BJ (cell line): Measurements from ENCODE around the gene CHMP6. TPM values are rescaled to one million over a fixed set of nuclear protein-coding genes. Genes with fewer than 3 reads are reported as not detected.

Experiments used
- CTCF ChIA-PET: fragments of 350-600 bp; formaldehyde crosslinking; extraction: SDS; loops from one replicate; lab custom pipeline; 2021; ENCODE audit warnings: antibody characterized with exemption, inconsistent platforms; lab: Yijun Ruan, JAX
- POLR2A ChIA-PET: fragments of 300-600 bp; sonication (Branson Sonifier 250); formaldehyde crosslinking; extraction: SDS; loops from one replicate; lab custom pipeline; 2021; ENCODE audit warnings: antibody characterized with exemption; lab: Charles Lee
- DNase-seq: peaks from one replicate; pipeline ENCODE4 v3.0.0-alpha.2; 2011; ENCODE audit warnings: low read depth
- H3K27me3 ChIP-seq: 2 replicates; pipeline ENCODE4 v1.6.0; 2011; ENCODE audit warnings: low read length; ENCODE audit not compliant: control insufficient read depth, insufficient read depth
- H3K36me3 ChIP-seq: 2 replicates; pipeline ENCODE4 v1.5.1; 2011; ENCODE audit warnings: low read length; ENCODE audit not compliant: control insufficient read depth, insufficient read depth
- H3K4me3 ChIP-seq: 2 replicates; pipeline ENCODE4 v1.5.1; 2011; ENCODE audit warnings: low read depth, mild to moderate bottlenecking, control low read depth, low read length
- polyA plus RNA-seq: library from polyadenylated mRNA; depleted of rRNA; stranded (reverse); fragments of >200 nt; gene quantifications from 2 replicates; pipeline ENCODE4 v1.2.3, GENCODE V29; 2011
- TF ChIP-seq, protein P1 (sequence below): IDR thresholded peaks from 2 replicates; pipeline ENCODE4 v1.5.1; 2011; ENCODE audit warnings: low read depth, mild to moderate bottlenecking, control low read depth, inconsistent platforms, low read length, moderate library complexity; ENCODE audit not compliant: insufficient read depth

CHMP6 gene
- polyA plus RNA-seq, 1 experiment = 30.7 TPM

GRCh38 chr17:81036197-81036941, 44.7 kb downstream of the CHMP6 start:
- TF ChIP-seq, protein P1, sequence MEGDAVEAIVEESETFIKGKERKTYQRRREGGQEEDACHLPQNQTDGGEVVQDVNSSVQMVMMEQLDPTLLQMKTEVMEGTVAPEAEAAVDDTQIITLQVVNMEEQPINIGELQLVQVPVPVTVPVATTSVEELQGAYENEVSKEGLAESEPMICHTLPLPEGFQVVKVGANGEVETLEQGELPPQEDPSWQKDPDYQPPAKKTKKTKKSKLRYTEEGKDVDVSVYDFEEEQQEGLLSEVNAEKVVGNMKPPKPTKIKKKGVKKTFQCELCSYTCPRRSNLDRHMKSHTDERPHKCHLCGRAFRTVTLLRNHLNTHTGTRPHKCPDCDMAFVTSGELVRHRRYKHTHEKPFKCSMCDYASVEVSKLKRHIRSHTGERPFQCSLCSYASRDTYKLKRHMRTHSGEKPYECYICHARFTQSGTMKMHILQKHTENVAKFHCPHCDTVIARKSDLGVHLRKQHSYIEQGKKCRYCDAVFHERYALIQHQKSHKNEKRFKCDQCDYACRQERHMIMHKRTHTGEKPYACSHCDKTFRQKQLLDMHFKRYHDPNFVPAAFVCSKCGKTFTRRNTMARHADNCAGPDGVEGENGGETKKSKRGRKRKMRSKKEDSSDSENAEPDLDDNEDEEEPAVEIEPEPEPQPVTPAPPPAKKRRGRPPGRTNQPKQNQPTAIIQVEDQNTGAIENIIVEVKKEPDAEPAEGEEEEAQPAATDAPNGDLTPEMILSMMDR = no peak
- no peaks in the 10 kb centered on the region for H3K27me3 ChIP-seq
- CTCF ChIA-PET = interaction anchor here (1.0 to 4.7 kb wide), 5 partner anchors 11 to 66 kb away, joined by 4 to 22 read pairs (median 7); no protein-coding TSS in a partner anchor
- POLR2A ChIA-PET = interaction anchor here (0.6 kb wide), 1 partner anchor 187 kb away, joined by 7 read pairs; no protein-coding TSS in a partner anchor
- H3K36me3 ChIP-seq = peaks cover 7% of the 10 kb centered on the region
- DNase-seq = no peak
- H3K4me3 ChIP-seq = peak overlapping the region; percentile 59

DNA sequence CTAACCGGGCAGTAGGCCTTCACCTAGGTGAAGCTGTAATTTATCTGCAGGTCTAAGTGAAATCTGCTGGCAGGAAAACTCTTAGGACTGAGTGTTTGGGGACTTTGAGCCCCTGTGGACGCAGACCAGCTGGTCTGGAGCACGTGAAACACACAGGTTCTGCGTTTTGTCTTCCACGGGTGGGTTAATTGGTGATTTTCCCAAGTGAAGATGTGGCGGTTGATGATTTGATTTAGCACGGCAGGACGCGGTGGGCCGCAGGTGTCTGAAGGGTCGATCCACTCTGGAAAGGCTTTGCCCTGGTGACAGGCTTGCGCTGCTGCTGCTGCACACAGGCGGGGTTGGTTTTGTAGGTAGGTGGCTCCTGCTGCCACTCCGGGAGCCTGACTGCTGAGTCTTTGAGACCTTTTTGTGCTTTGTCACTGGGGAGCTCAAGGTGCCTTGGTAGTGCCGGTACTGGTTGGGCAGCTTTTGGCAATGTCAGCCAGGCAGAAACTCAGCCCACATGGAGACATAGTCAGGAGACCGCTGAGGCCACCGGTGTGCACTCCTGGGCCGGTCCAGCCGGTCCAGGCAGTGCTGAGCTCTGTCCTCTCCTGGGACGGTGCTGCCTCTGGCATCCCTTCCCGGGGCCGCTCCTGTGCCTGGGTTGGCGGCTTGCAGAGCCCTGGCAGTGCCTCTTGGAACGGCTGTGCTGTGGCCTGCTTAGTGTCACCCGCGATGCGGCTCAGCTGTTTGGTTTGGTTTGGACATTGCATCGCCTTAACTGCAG, 45.6 kb downstream of the CHMP6 start:
- H3K27me3 ChIP-seq = no peaks in the 10 kb centered on the region
- no peak for DNase-seq
- TF ChIP-seq, protein P1 = no peak
- H3K36me3 ChIP-seq = peaks cover 7% of the 10 kb centered on the region
- POLR2A ChIA-PET = no interaction called here
- CTCF ChIA-PET = interaction anchor here (0.8 to 4.7 kb wide), 6 partner anchors 12 to 82 kb away, joined by 3 to 22 read pairs (median 7); no protein-coding TSS in a partner anchor
- no peak overlapping the region for H3K4me3 ChIP-seq

DNA sequence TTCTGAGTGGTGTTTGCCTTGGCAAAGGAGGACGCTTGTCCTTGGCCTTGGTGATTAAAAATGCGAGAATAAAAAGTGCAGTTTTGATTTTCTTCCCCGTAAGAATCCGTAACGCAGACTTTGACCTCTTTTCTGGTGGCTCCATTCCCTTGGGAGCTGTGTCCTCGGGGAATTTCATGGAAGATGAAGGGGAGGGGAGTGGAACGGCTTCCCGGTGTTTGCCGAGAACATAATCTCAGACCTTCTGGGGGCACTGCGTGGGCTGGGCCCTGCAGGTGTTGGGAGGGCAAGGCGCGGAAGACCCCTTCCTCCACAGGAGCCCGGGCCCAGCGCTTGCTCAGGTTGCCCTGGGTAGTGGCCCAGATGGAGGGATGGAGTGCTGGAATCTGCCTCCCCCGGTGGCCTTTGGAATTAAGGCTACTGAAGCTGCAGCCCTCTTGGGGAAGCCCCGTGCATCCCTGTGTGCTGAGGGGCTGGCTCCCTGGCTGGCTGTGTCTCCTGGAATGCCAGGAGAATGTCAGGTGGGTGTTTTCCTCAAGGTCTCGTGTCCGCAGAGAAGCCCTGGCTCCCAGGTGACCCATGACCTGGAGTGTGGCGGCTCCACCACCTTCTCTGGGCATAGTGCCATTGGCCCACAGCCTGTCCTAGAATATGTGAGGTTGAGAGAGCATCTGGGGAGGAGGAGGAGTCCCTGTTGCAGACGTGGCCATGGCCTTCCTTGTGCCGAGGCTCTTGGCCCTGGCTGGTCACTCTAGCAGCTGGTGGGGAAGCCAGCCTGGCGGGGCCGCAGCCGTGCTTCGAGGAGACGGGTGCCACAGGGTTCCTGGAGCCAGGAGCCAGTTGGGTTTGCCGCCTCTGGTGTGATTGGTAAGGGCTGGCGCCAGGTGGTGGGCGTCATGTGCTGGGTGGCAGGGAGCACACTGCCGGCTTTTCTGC, 46.4 kb downstream of the CHMP6 start:
- ChIA-PET CTCF (interaction anchor here (0.8 to 4.7 kb wide), 3 partner anchors 60 to 81 kb away, joined by 3 to 22 read pairs (median 7); no protein-coding TSS in a partner anchor), POLR2A (no interaction called here)
- Histone ChIP-seq H3K27me3 (no peaks in the 10 kb centered on the region), H3K4me3 (no peak overlapping the region), H3K36me3 (peaks cover 4% of the 10 kb centered on the region; the same call in 1 of the 2 replicates)
- TF ChIP-seq, protein P1 = no peak
- no peak for DNase-seq

- ChIA-PET CTCF (interaction anchor here (0.8 to 2.2 kb wide), 4 partner anchors 12 to 63 kb away, joined by 3 to 11 read pairs (median 4); no protein-coding TSS in a partner anchor), POLR2A (no interaction called here)
- TF ChIP-seq, protein P1 = no peak
- no peak for DNase-seq
- Histone ChIP-seq H3K4me3 (no peak overlapping the region), H3K36me3 (peaks cover 2% of the 10 kb centered on the region; the same call in 1 of the 2 replicates), H3K27me3 (no peaks in the 10 kb centered on the region)
Observed at GRCh38 chr17:81039096-81039495, 47.5 kb downstream of the CHMP6 start.
